K562 (cell line): ENCODE measurements around the gene SRMS. TPM values are rescaled to one million over a fixed set of nuclear protein-coding genes. Genes with fewer than 3 reads are reported as not detected.
A peak's percentile ranks its signal among the peaks of the same experiment; 100 is the strongest.

Experiments
- BCLAF1 ChIP-seq, 2 experiments: fragments of 450-650 bp in 1 of 2; IDR thresholded peaks; 2 replicates each; pipeline ENCODE4 v1.6.1; 2011 to 2017; ENCODE audit warnings: low read depth in 2 of 2, antibody characterized with exemption in 1 of 2, borderline replicate concordance in 1 of 2, low read length in 1 of 2, mild to moderate bottlenecking in 1 of 2, mixed read lengths in 1 of 2; ENCODE audit not compliant: control insufficient read depth in 1 of 2
- CBFA2T2 ChIP-seq: fragments of 450-650 bp; conservative IDR thresholded peaks from 2 replicates; pipeline ENCODE4 v1.6.1; 2017; ENCODE audit warnings: mild to moderate bottlenecking
- CC2D1A ChIP-seq: fragments of 450-650 bp; IDR thresholded peaks from 2 replicates; pipeline ENCODE4 v1.6.1; 2017; ENCODE audit warnings: mild to moderate bottlenecking
- CLOCK ChIP-seq: fragments of 250-450 bp; sonication (Bioruptor Pico); IDR thresholded peaks from 2 replicates; pipeline ENCODE4 v1.4.0; 2020; ENCODE audit warnings: mild to moderate bottlenecking, moderate library complexity, borderline replicate concordance
- HNRNPLL ChIP-seq: fragments of 200-400 bp; formaldehyde crosslinking; IDR thresholded peaks from 2 replicates; pipeline ENCODE4 v1.6.1; 2017; ENCODE audit warnings: low read length, low read depth, mild to moderate bottlenecking; ENCODE audit not compliant: poor library complexity, severe bottlenecking
- MCM3 ChIP-seq: fragments of 450-650 bp; IDR thresholded peaks from 2 replicates; pipeline ENCODE4 v1.6.1; 2016
- NR2C1 ChIP-seq, 2 experiments: fragments of 450-650 bp; IDR thresholded peaks; 2 replicates each; pipeline ENCODE4 v1.6.1; 2017; ENCODE audit warnings: mild to moderate bottlenecking in 2 of 2, antibody characterized with exemption in 1 of 2, inconsistent platforms in 1 of 2, missing compliant biosample characterization in 1 of 2, missing genetic modification characterization in 1 of 2
- OTX1 ChIP-seq: fragments of 450-650 bp; formaldehyde crosslinking; IDR thresholded peaks from 2 replicates; pipeline ENCODE4 v1.4.0; 2022; ENCODE audit warnings: mild to moderate bottlenecking
- PHF8 ChIP-seq: fragments of 200-600 bp; sonication (generic); IDR thresholded peaks from 2 replicates; pipeline ENCODE4 v1.6.1; 2012; ENCODE audit warnings: mixed run types, mild to moderate bottlenecking, inconsistent platforms, low read length, moderate library complexity, borderline replicate concordance
- TEAD1 ChIP-seq, 2 experiments: fragments of 450-650 bp in 1 of 2; sonication (generic) in 1 of 2; formaldehyde crosslinking; IDR thresholded peaks; 2 replicates each; pipeline versions ENCODE4 v1.4.0 to v1.8.0; 2020 to 2022; ENCODE audit warnings: mild to moderate bottlenecking in 2 of 2, missing genetic modification reagents in 1 of 2
- ZBTB9 ChIP-seq: fragments of 450-650 bp; formaldehyde crosslinking; IDR thresholded peaks from 2 replicates; pipeline ENCODE4 v1.4.0; 2020; ENCODE audit warnings: mild to moderate bottlenecking, moderate library complexity
- ZNF584 ChIP-seq: fragments of 200-800 bp; sonication (Bioruptor generic); IDR thresholded peaks from 2 replicates; pipeline ENCODE4 v1.6.1; 2016; ENCODE audit warnings: low read depth, mild to moderate bottlenecking, missing genetic modification characterization, missing compliant biosample characterization
- ZNF609 ChIP-seq: sonication (generic); formaldehyde crosslinking; IDR thresholded peaks from 2 replicates; pipeline ENCODE4 v1.8.1; 2023; ENCODE audit warnings: missing genetic modification reagents, mild to moderate bottlenecking, borderline replicate concordance
- ZNF766 ChIP-seq: fragments of 200-800 bp; sonication (Bioruptor generic); conservative IDR thresholded peaks from 2 replicates; pipeline ENCODE4 v1.6.1; 2016; ENCODE audit warnings: missing genetic modification characterization, missing compliant biosample characterization
- polyA plus RNA-seq, 8 experiments: library from polyadenylated mRNA; depleted of rRNA in 4 of 8; stranded (reverse) in 5 of 8; unstranded in 3 of 8; fragments of >200 nt; fragmentation: Nextera tagmentation in 2 of 8; fragmentation: Illumina TruSeq in 1 of 8; extraction: Ambion mirVana in 2 of 8; extraction: Trizol in 1 of 8; gene quantifications; 2 replicates each; pipeline versions ENCODE4 v1.2.1 to v1.2.3, GENCODE V29; 2011 to 2014; ENCODE audit warnings: inconsistent platforms in 1 of 8, missing spikeins in 1 of 8
- total RNA-seq, 7 experiments: library from RNA; depleted of rRNA in 6 of 7; stranded (reverse); fragments of >200 nt in 6 of 7; fragmentation: Illumina TruSeq in 2 of 7; extraction: Trizol in 2 of 7; gene quantifications; 2 replicates each; pipeline versions ENCODE4 v1.2.1 to v1.2.3, GENCODE V29; 2011 to 2021; ENCODE audit warnings: low replicate concordance in 1 of 7

Gene SRMS
- total and polyA plus RNA-seq, 9 of the 15 experiments (the other 6 are each of a cell fraction or from before 2014, with no cell fraction given) = 0.07 TPM; not detected in 8

GRCh38 chr20:63574156-63574828 is 26.7 kb upstream of the SRMS start, which contains the start of gene HELZ2 (continued):
- no peak for TF ChIP-seq ZNF766 (CRISPR knock-in tag)
- TF ChIP-seq BCLAF1 (IDR thresholded peaks at IDR 0.05; ENCODE audit: borderline replicate concordance in 1 of 2, control insufficient read depth in 1 of 2, low read depth in 2 of 2, low read length in 1 of 2) = no peak
- 0 out of 4 replicates have a peak, but pooled peaks of 1 of the 2 experiments have one; percentile 56 for TF ChIP-seq TEAD1 (CRISPR knock-in tag; IDR thresholded peaks at IDR 0.05)
- TF ChIP-seq NR2C1 (IDR thresholded peaks at IDR 0.05) = no peak
- no peak for TF ChIP-seq NR2C1 (tag; IDR thresholded peaks at IDR 0.05)
- TF ChIP-seq HNRNPLL = no peak
- TF ChIP-seq CLOCK = no peak
- no peak for TF ChIP-seq ZNF584
- no peak for TF ChIP-seq ZNF609
- TF ChIP-seq CBFA2T2 = no peak
- peak; percentile 36; the same call in 1 of the 2 replicates for TF ChIP-seq PHF8
- TF ChIP-seq MCM3 = no peak
- no peak for TF ChIP-seq CC2D1A
- no peak for TF ChIP-seq OTX1
- no peak for TF ChIP-seq ZBTB9 (CRISPR knock-in tag)
